ENCODE measurements around the gene GNAT2.

GRCh38 chr1:109629372-109630030 is 10.1 kb upstream of the GNAT2 start:
- TF ChIP-seq CTCF (tag by site-specific recombination; IDR thresholded peaks at IDR 0.05) (no peak), FEZF1 (tag by site-specific recombination; IDR thresholded peaks at IDR 0.05) (no peak), ZNF146 (tag by site-specific recombination; IDR thresholded peaks at IDR 0.05) (no peak), ZNF239 (tag by site-specific recombination; IDR thresholded peaks at IDR 0.05) (no peak), ZNF404 (tag by site-specific recombination; IDR thresholded peaks at IDR 0.05) (no peak), KLF1 (tag by site-specific recombination; IDR thresholded peaks at IDR 0.05) (no peak), ZNF707 (tag by site-specific recombination; IDR thresholded peaks at IDR 0.05) (no peak), ZFP37 (tag by site-specific recombination; IDR thresholded peaks at IDR 0.05) (no peak), ZBTB26 (tag by site-specific recombination; optimal IDR thresholded peaks at IDR 0.05) (no peak)
